H9 (cell line): ENCODE data around the gene RAB3B. TPM values are rescaled to one million over a fixed set of nuclear protein-coding genes. Genes with fewer than 3 reads are reported as not detected.

ENCODE experiments used
- DNase-seq: peaks from one replicate; pipeline ENCODE4 v3.0.0-alpha.2; 2017
- H2AFZ ChIP-seq: one replicate; pipeline ENCODE4 v1.6.1; 2013; ENCODE audit warnings: mild to moderate bottlenecking, low read length, control low read depth, moderate library complexity
- H2AK5ac ChIP-seq: 2 replicates; pipeline ENCODE4 v1.6.1; 2013; ENCODE audit warnings: low read length, control low read depth, mixed read lengths; ENCODE audit not compliant: insufficient read length
- H2BK120ac ChIP-seq: one replicate; pipeline ENCODE4 v1.6.1; 2013; ENCODE audit warnings: low read depth, mild to moderate bottlenecking, low read length, control low read depth, inconsistent platforms; ENCODE audit not compliant: poor library complexity, severe bottlenecking
- H2BK12ac ChIP-seq: 2 replicates; pipeline ENCODE4 v1.6.1; 2013; ENCODE audit warnings: low read length, control low read depth, mixed read lengths, low read depth; ENCODE audit not compliant: insufficient read length
- H2BK15ac ChIP-seq: 2 replicates; pipeline ENCODE4 v1.6.1; 2013; ENCODE audit warnings: low read depth, low read length, control low read depth
- H2BK20ac ChIP-seq: one replicate; pipeline ENCODE4 v1.6.1; 2013; ENCODE audit warnings: low read depth, mild to moderate bottlenecking, low read length, control low read depth, inconsistent platforms; ENCODE audit not compliant: poor library complexity, severe bottlenecking
- H2BK5ac ChIP-seq: 2 replicates; pipeline ENCODE4 v1.6.1; 2013; ENCODE audit warnings: low read length, control low read depth, mixed read lengths; ENCODE audit not compliant: insufficient read length
- H3K14ac ChIP-seq: 2 replicates; pipeline ENCODE4 v1.6.1; 2013; ENCODE audit warnings: low read length, control low read depth; ENCODE audit not compliant: insufficient read depth
- H3K18ac ChIP-seq: 2 replicates; pipeline ENCODE4 v1.6.1; 2013; ENCODE audit warnings: low read depth, mild to moderate bottlenecking, mixed read lengths, low read length, control low read depth; ENCODE audit not compliant: insufficient read length
- H3K23ac ChIP-seq: 2 replicates; pipeline ENCODE4 v1.6.1; 2013; ENCODE audit warnings: low read length, control low read depth, mixed read lengths, low read depth; ENCODE audit not compliant: insufficient read length
- H3K23me2 ChIP-seq: 2 replicates; pipeline ENCODE4 v1.6.1; 2013; ENCODE audit warnings: low read depth, mild to moderate bottlenecking, mixed read lengths, low read length, control low read depth; ENCODE audit not compliant: insufficient read length, poor library complexity, severe bottlenecking
- H3K27ac ChIP-seq: 2 replicates; pipeline ENCODE4 v1.5.1; 2013; ENCODE audit warnings: low read length, control low read depth, mixed read lengths, low read depth; ENCODE audit not compliant: insufficient read length
- H3K27me3 ChIP-seq: 2 replicates; pipeline ENCODE4 v1.6.1; 2013; ENCODE audit warnings: low read length, control low read depth, inconsistent platforms; ENCODE audit not compliant: insufficient read depth
- H3K4ac ChIP-seq: 2 replicates; pipeline ENCODE4 v1.6.1; 2013; ENCODE audit warnings: low read depth, mild to moderate bottlenecking, control low read depth, inconsistent platforms, low read length, moderate library complexity
- H3K4me1 ChIP-seq: 2 replicates; pipeline ENCODE4 v1.6.1; 2013; ENCODE audit warnings: low read length, control low read depth, inconsistent platforms; ENCODE audit not compliant: insufficient read depth
- H3K4me2 ChIP-seq: 2 replicates; pipeline ENCODE4 v1.6.1; 2013; ENCODE audit warnings: low read length, control low read depth, mixed read lengths; ENCODE audit not compliant: insufficient read length, insufficient read depth
- H3K56ac ChIP-seq: 2 replicates; pipeline ENCODE4 v1.6.1; 2013; ENCODE audit warnings: low read depth, mild to moderate bottlenecking, mixed read lengths, low read length, control low read depth; ENCODE audit not compliant: insufficient read length
- H3K79me1 ChIP-seq: 2 replicates; pipeline ENCODE4 v1.6.1; 2013; ENCODE audit warnings: low read depth, mild to moderate bottlenecking, moderate library complexity, low read length, control low read depth, inconsistent platforms; ENCODE audit not compliant: insufficient read depth, poor library complexity, severe bottlenecking
- H3K79me2 ChIP-seq: 2 replicates; pipeline ENCODE4 v1.6.1; 2013; ENCODE audit warnings: low read length, control low read depth, inconsistent platforms; ENCODE audit not compliant: insufficient read depth
- H3K9ac ChIP-seq: 2 replicates; pipeline ENCODE4 v1.6.1; 2013; ENCODE audit warnings: low read length, control low read depth, mixed read lengths; ENCODE audit not compliant: insufficient read length; ENCODE audit errors: extremely low read depth
- H3K9me3 ChIP-seq: one replicate; pipeline ENCODE4 v1.6.1; 2013; ENCODE audit warnings: low read depth, low read length, inconsistent platforms; ENCODE audit not compliant: control insufficient read depth
- H3T11ph ChIP-seq: one replicate; pipeline ENCODE4 v1.6.1; 2013; ENCODE audit warnings: mild to moderate bottlenecking, low read length, control low read depth, inconsistent platforms
- H4K20me1 ChIP-seq: one replicate; pipeline ENCODE4 v1.6.1; 2013; ENCODE audit not compliant: control insufficient read depth, insufficient read length, insufficient read depth
- H4K5ac ChIP-seq: 2 replicates; pipeline ENCODE4 v1.6.1; 2013; ENCODE audit warnings: low read depth, mild to moderate bottlenecking, mixed read lengths, low read length, control low read depth; ENCODE audit not compliant: insufficient read length
- H4K8ac ChIP-seq: replicated peaks from 2 replicates; pipeline ENCODE4 v1.6.1; 2013; ENCODE audit warnings: low read length, control low read depth, mixed read lengths, low read depth; ENCODE audit not compliant: insufficient read length
- H4K91ac ChIP-seq: 2 replicates; pipeline ENCODE4 v1.6.1; 2013; ENCODE audit warnings: low read depth, mild to moderate bottlenecking, moderate library complexity, mixed read lengths, low read length, control low read depth; ENCODE audit not compliant: insufficient read length
- H3K27ac Mint-ChIP-seq, 3 experiments: 2 replicates in 2 of 3; 3 replicates in 1 of 3; pipeline ENCODE4 v1.8.0; 2020 to 2021; ENCODE audit warnings: mixed read lengths in 3 of 3, mild to moderate bottlenecking in 1 of 3, moderate library complexity in 1 of 3
- H3K27me3 Mint-ChIP-seq: 2 replicates; pipeline ENCODE4 v1.8.0; 2021; ENCODE audit warnings: low read depth, mild to moderate bottlenecking, moderate library complexity, mixed read lengths
- H3K36me3 Mint-ChIP-seq, 3 experiments: 2 replicates in 2 of 3; 3 replicates in 1 of 3; pipeline ENCODE4 v1.8.0; 2020 to 2021; ENCODE audit warnings: low read depth in 3 of 3, mixed read lengths in 3 of 3; ENCODE audit not compliant: insufficient read depth in 1 of 3
- H3K4me1 Mint-ChIP-seq, 2 experiments: 2 replicates each; pipeline ENCODE4 v1.8.0; 2020; ENCODE audit warnings: mixed read lengths in 2 of 2
- H3K4me3 Mint-ChIP-seq, 2 experiments: 2 replicates in 1 of 2; 3 replicates in 1 of 2; pipeline ENCODE4 v1.8.0; 2020 to 2021; ENCODE audit warnings: mild to moderate bottlenecking in 2 of 2, mixed read lengths in 2 of 2, moderate library complexity in 1 of 2
- H3K9me3 Mint-ChIP-seq, 2 experiments: 2 replicates in 1 of 2; 3 replicates in 1 of 2; pipeline ENCODE4 v1.8.0; 2020; ENCODE audit warnings: mild to moderate bottlenecking in 2 of 2, mixed read lengths in 2 of 2, moderate library complexity in 1 of 2
- CTCF ChIP-seq: fragments of 200-600 bp; sonication (generic); conservative IDR thresholded peaks from 3 replicates; pipeline ENCODE4 v1.8.0; 2021; ENCODE audit warnings: antibody characterized with exemption, mild to moderate bottlenecking
- WGBS: extraction: QIAGEN DNeasy Blood & Tissue Kit; methylation state at CpG from one replicate; pipeline ENCODE4 v1.1.7; 2013; ENCODE audit warnings: missing lambda C conversion rate, low lambda C conversion rate, mixed read lengths; ENCODE audit not compliant: insufficient read length; ENCODE audit errors: extremely low coverage; 5-methylcytosine and 5-hydroxymethylcytosine counted together
- total RNA-seq: library from RNA; stranded (reverse); gene quantifications from 2 replicates; pipeline ENCODE4 v1.2.1, GENCODE V29; 2021

RAB3B gene
- total RNA-seq, 1 experiment from 2014 or later = 30.6 TPM

- Histone ChIP-seq H3K79me2 (no peaks in the 10 kb centered on the region), H2BK12ac (no peak overlapping the region), H3T11ph (no peak overlapping the region), H3K14ac (no peak overlapping the region), H3K4me2 (no peak overlapping the region), H2AK5ac (no peak overlapping the region), H3K56ac (no peak overlapping the region), H3K79me1 (peaks cover 3% of the 10 kb centered on the region), H4K91ac (no peak overlapping the region), H4K20me1 (no peaks in the 10 kb centered on the region), H3K18ac (no peak overlapping the region), H3K4me1 (peaks cover 17% of the 10 kb centered on the region), H2BK15ac (no peak overlapping the region), H4K5ac (no peak overlapping the region), H3K4ac (no peak overlapping the region), H4K8ac (no peak overlapping the region), H3K23ac (no peak overlapping the region), H2AFZ (no peak overlapping the region), H2BK120ac (no peak overlapping the region), H2BK20ac (no peak overlapping the region), H2BK5ac (no peak overlapping the region), H3K9ac (no peak overlapping the region), H3K27ac (no peak overlapping the region), H3K9me3 (no peaks in the 10 kb centered on the region), H3K27me3 (no peaks in the 10 kb centered on the region), H3K23me2 (no peaks in the 10 kb centered on the region)
- no CpG with 5 or more reads among the region's 7 CpGs for WGBS
- Mint-ChIP-seq H3K9me3 (no peaks in the 10 kb centered on the region), H3K4me3 (no peak overlapping the region), H3K4me1 (peaks cover 29 to 31% of the 10 kb centered on the region in 2 experiments), H3K27me3 (no peaks in the 10 kb centered on the region), H3K36me3 (peaks cover 7 to 46% (median 30%) of the 10 kb centered on the region in 3 experiments; a peak in 6 of 7 replicates), H3K27ac (peak overlapping the region in 2 of 3 experiments; percentile 31 to 33; a peak in 2 of 7 replicates)
- DNase-seq = peak; percentile 55
- no peak for TF ChIP-seq CTCF
These were observed 32.9 kb downstream of the RAB3B start for GRCh38 chr1:51957618-51958017.
